ENCODE results near the gene LKAAEAR1.

Gene LKAAEAR1

DNA sequence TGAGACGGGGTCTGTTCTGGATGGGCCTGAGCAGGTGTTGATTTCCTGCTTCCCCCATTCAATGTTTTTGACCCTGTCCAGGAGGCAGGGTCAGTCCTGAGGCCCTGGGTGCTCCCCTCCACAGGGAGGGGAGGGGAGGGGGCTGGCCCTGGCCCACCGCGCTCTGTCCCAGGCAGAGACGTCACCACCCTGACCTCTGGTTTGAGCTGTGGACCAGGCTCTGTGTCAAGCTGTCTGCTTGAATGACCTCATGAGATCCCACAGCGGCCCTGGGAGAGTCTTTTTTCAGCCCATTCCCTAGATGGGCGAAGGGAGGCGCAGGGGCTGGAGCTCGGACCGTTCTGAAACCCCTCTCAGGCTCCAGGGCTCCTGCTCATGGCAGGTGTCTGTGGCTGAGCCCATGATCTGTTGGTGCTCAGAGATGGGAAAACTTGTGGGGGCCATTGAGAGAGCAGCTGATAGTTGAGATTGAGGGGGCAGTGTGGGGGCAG lies 8.9 kb upstream of the LKAAEAR1 start:
- Histone ChIP-seq H3F3A (ENCODE audit: insufficient read depth, low read length) (no peaks in the 10 kb centered on the region), H2AFZ (ENCODE audit: low read length) (no peak overlapping the region), H3K27ac (ENCODE audit: low read depth, low read length, poor library complexity, severe bottlenecking) (no peak overlapping the region), H3K9me2 (ENCODE audit: low read depth, low read length) (no peaks in the 10 kb centered on the region), H3K9ac (ENCODE audit: low read length) (no peak overlapping the region), H3K36me3 (ENCODE audit: insufficient read depth, low read length) (no peaks in the 10 kb centered on the region), H3K79me2 (ENCODE audit: insufficient read depth, low read length) (no peaks in the 10 kb centered on the region), H3K27me3 (ENCODE audit: insufficient read depth, low read length) (peaks cover under 1% of the 10 kb centered on the region; the same call in 1 of the 2 replicates), H3K4me3 (ENCODE audit: low read depth, low read length, poor library complexity, severe bottlenecking) (no peak overlapping the region), H3K4me2 (ENCODE audit: low read length) (no peak overlapping the region), H3K4me1 (ENCODE audit: insufficient read depth, low read length, severe bottlenecking) (no peaks in the 10 kb centered on the region), H3K9me3 (ENCODE audit: low read length) (no peaks in the 10 kb centered on the region), H4K20me1 (ENCODE audit: insufficient read depth, low read length) (no peaks in the 10 kb centered on the region)
- no peak for TF ChIP-seq EZH2 (IDR thresholded peaks at IDR 0.05; ENCODE audit: borderline replicate concordance, low read length)
- TF ChIP-seq, protein P1, sequence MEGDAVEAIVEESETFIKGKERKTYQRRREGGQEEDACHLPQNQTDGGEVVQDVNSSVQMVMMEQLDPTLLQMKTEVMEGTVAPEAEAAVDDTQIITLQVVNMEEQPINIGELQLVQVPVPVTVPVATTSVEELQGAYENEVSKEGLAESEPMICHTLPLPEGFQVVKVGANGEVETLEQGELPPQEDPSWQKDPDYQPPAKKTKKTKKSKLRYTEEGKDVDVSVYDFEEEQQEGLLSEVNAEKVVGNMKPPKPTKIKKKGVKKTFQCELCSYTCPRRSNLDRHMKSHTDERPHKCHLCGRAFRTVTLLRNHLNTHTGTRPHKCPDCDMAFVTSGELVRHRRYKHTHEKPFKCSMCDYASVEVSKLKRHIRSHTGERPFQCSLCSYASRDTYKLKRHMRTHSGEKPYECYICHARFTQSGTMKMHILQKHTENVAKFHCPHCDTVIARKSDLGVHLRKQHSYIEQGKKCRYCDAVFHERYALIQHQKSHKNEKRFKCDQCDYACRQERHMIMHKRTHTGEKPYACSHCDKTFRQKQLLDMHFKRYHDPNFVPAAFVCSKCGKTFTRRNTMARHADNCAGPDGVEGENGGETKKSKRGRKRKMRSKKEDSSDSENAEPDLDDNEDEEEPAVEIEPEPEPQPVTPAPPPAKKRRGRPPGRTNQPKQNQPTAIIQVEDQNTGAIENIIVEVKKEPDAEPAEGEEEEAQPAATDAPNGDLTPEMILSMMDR (IDR thresholded peaks at IDR 0.05; ENCODE audit: low read length): no peak

DNA sequence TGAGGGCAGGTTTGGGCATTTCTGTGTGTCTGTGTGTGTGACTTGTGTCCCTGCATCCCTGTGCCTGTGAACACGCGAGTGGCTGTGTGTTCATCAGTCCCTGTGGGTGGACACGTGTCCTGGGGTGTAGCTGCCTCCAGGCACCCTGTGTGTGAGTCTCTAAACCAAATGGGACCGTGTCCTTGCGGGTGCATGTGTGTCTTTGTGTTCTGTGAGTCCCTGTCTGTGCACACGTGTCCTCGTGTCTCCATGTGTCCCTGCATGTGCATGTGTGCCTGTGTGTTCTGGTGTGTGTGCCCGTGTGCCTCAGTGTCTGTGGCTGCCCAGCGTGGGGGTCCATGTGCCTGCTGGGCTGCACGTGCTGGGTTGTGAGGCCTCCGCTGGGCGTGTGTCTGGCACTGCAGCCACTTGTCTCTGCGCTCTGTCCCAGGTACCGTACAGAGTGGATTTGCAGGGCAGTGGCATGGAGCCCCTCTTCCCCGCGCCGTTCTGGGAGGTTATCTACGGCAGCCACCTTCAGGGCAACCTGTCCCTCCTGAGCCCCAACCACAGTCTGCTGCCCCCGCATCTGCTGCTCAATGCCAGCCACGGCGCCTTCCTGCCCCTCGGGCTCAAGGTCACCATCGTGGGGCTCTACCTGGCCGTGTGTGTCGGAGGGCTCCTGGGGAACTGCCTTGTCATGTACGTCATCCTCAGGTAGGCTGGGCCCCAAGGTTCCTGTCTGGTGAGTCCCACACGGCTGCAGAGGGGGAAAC lies 8.2 kb upstream of the LKAAEAR1 start:
- Histone ChIP-seq H3K9me2 (ENCODE audit: low read depth, low read length) (no peaks in the 10 kb centered on the region), H2AFZ (ENCODE audit: low read length) (no peak overlapping the region), H3K9ac (ENCODE audit: low read length) (no peak overlapping the region), H3K4me1 (ENCODE audit: insufficient read depth, low read length, severe bottlenecking) (no peaks in the 10 kb centered on the region), H3K4me3 (ENCODE audit: low read depth, low read length, poor library complexity, severe bottlenecking) (no peak overlapping the region), H3F3A (ENCODE audit: insufficient read depth, low read length) (no peaks in the 10 kb centered on the region), H3K79me2 (ENCODE audit: insufficient read depth, low read length) (no peaks in the 10 kb centered on the region), H3K36me3 (ENCODE audit: insufficient read depth, low read length) (no peaks in the 10 kb centered on the region), H3K4me2 (ENCODE audit: low read length) (peak overlapping the region; percentile 12; the same call in 1 of the 2 replicates), H3K9me3 (ENCODE audit: low read length) (0 out of 2 replicates have a peak, but pooled peaks cover 3% of the 10 kb centered on the region), H3K27me3 (ENCODE audit: insufficient read depth, low read length) (peaks cover 6% of the 10 kb centered on the region; the same call in 1 of the 2 replicates), H4K20me1 (ENCODE audit: insufficient read depth, low read length) (no peaks in the 10 kb centered on the region), H3K27ac (ENCODE audit: low read depth, low read length, poor library complexity, severe bottlenecking) (no peak overlapping the region)
- no peak for TF ChIP-seq EZH2 (IDR thresholded peaks at IDR 0.05; ENCODE audit: borderline replicate concordance, low read length)
- TF ChIP-seq, protein P1 (IDR thresholded peaks at IDR 0.05; ENCODE audit: low read length): no peak

- H3F3A ChIP-seq (ENCODE audit: insufficient read depth, low read length): no peaks in the 10 kb centered on the region
- no peaks in the 10 kb centered on the region for H3K79me2 ChIP-seq (ENCODE audit: insufficient read depth, low read length)
- TF ChIP-seq, protein P1 (IDR thresholded peaks at IDR 0.05; ENCODE audit: low read length): no peak
- TF ChIP-seq EZH2 (IDR thresholded peaks at IDR 0.05; ENCODE audit: borderline replicate concordance, low read length): no peak
- no peak overlapping the region for H2AFZ ChIP-seq (ENCODE audit: low read length)
- no peaks in the 10 kb centered on the region; the same call in 1 of the 2 replicates for H3K36me3 ChIP-seq (ENCODE audit: insufficient read depth, low read length)
- no peaks in the 10 kb centered on the region for H3K4me1 ChIP-seq (ENCODE audit: insufficient read depth, low read length, severe bottlenecking)
- H4K20me1 ChIP-seq (ENCODE audit: insufficient read depth, low read length): no peaks in the 10 kb centered on the region
- H3K9me2 ChIP-seq (ENCODE audit: low read depth, low read length): no peaks in the 10 kb centered on the region
- H3K9ac ChIP-seq (ENCODE audit: low read length): no peak overlapping the region
- peaks cover 6% of the 10 kb centered on the region; the same call in 1 of the 2 replicates for H3K27me3 ChIP-seq (ENCODE audit: insufficient read depth, low read length)
- H3K4me2 ChIP-seq (ENCODE audit: low read length): peak overlapping the region; percentile 12; the same call in 1 of the 2 replicates
- H3K9me3 ChIP-seq (ENCODE audit: low read length): 0 out of 2 replicates have a peak, but pooled peaks cover 3% of the 10 kb centered on the region
- no peak overlapping the region for H3K4me3 ChIP-seq (ENCODE audit: low read depth, low read length, poor library complexity, severe bottlenecking)
- no peak overlapping the region for H3K27ac ChIP-seq (ENCODE audit: low read depth, low read length, poor library complexity, severe bottlenecking)
These were observed 7.6 kb upstream of the LKAAEAR1 start for GRCh38 chr20:64091770-64092169.
